ENCODE data around the gene MECP2. TPM values are rescaled to one million over a fixed set of nuclear protein-coding genes. Genes with fewer than 3 reads are reported as not detected.

MECP2 gene
- polyA plus RNA-seq, 2 of the 4 experiments (the other 2 are of a cell fraction) = 17.7 to 19.2 TPM

DNA sequence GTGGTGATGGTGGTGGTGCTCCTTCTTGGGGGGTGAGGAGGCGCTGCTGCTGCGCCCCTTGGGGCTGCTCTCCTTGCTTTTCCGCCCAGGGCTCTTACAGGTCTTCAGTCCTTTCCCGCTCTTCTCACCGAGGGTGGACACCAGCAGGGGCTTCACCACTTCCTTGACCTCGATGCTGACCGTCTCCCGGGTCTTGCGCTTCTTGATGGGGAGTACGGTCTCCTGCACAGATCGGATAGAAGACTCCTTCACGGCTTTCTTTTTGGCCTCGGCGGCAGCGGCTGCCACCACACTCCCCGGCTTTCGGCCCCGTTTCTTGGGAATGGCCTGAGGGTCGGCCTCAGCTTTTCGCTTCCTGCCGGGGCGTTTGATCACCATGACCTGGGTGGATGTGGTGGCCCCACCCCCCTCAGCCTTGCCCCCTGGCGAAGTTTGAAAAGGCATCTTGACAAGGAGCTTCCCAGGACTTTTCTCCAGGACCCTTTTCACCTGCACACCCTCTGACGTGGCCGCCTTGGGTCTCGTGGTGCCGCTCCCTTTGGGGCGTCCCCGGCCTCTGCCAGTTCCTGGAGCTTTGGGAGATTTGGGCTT lies 66.7 kb downstream of the MECP2 start:
- WGBS (ENCODE audit: missing lambda C conversion rate) = 89% methylated on average over 28 of the region's 29 CpGs
- ChIA-PET CTCF (interaction anchor here (0.9 to 2.0 kb wide), 5 partner anchors 10 to 109 kb away, joined by 3 to 7 read pairs (median 3); no protein-coding TSS in a partner anchor), POLR2A (no interaction called here)
- TF ChIP-seq CBX2 (IDR thresholded peaks at IDR 0.05; ENCODE audit: borderline replicate concordance, low read depth) = no peak
- TF ChIP-seq GATA3 (IDR thresholded peaks at IDR 0.05; ENCODE audit: borderline replicate concordance) = no peak
- no peak for TF ChIP-seq EP300 (IDR thresholded peaks at IDR 0.05)
- no peak for TF ChIP-seq FOSB (CRISPR knock-in tag; IDR thresholded peaks at IDR 0.05)
- TF ChIP-seq CEBPB (IDR thresholded peaks at IDR 0.05) = no peak
- TF ChIP-seq, protein P1, sequence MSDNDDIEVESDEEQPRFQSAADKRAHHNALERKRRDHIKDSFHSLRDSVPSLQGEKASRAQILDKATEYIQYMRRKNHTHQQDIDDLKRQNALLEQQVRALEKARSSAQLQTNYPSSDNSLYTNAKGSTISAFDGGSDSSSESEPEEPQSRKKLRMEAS (IDR thresholded peaks at IDR 0.05) = no peak
- TF ChIP-seq, protein P2, sequence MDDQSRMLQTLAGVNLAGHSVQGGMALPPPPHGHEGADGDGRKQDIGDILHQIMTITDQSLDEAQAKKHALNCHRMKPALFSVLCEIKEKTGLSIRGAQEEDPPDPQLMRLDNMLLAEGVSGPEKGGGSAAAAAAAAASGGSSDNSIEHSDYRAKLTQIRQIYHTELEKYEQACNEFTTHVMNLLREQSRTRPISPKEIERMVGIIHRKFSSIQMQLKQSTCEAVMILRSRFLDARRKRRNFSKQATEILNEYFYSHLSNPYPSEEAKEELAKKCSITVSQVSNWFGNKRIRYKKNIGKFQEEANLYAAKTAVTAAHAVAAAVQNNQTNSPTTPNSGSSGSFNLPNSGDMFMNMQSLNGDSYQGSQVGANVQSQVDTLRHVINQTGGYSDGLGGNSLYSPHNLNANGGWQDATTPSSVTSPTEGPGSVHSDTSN (IDR thresholded peaks at IDR 0.05) = no peak
- Histone ChIP-seq H3K27ac (no peak overlapping the region), H3K4me1 (no peaks in the 10 kb centered on the region), H3K4me3 (no peak overlapping the region), H3K9me3 (no peaks in the 10 kb centered on the region), H3K4me2 (no peak overlapping the region)
- DNase-seq (ENCODE audit: low read depth in 1 of 2, low spot score in 1 of 2) (no peak), ATAC-seq (no peak), FAIRE-seq (no peak)

DNA sequence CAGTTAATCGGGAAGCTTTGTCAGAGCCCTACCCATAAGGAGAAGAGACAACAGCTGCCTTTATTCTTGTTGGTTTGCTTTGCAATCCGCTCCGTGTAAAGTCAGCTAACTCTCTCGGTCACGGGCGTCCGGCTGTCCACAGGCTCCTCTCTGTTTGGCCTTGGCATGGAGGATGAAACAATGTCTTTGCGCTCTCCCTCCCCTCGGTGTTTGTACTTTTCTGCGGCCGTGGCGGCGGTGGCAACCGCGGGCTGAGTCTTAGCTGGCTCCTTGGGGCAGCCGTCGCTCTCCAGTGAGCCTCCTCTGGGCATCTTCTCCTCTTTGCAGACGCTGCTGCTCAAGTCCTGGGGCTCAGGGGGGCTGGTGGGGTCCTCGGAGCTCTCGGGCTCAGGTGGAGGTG lies 67.3 kb downstream of the MECP2 start:
- Histone ChIP-seq H3K4me3 (no peak overlapping the region), H3K27ac (no peak overlapping the region), H3K9me3 (no peaks in the 10 kb centered on the region), H3K4me1 (no peaks in the 10 kb centered on the region), H3K4me2 (no peak overlapping the region)
- 91% methylated on average over 14 of the region's 20 CpGs for WGBS (ENCODE audit: missing lambda C conversion rate)
- ATAC-seq (no peak), FAIRE-seq (no peak), DNase-seq (ENCODE audit: low read depth in 1 of 2, low spot score in 1 of 2) (no peak)
- ChIA-PET POLR2A (interaction anchor here (0.6 kb wide), 1 partner anchor 16 kb away, joined by 3 read pairs; no protein-coding TSS in a partner anchor), CTCF (interaction anchor here (0.9 to 2.0 kb wide), 5 partner anchors 10 to 109 kb away, joined by 3 to 12 read pairs (median 3); no protein-coding TSS in a partner anchor)
- no peak for TF ChIP-seq EHF (CRISPR knock-in tag; IDR thresholded peaks at IDR 0.05)
- no peak for TF ChIP-seq ZSCAN20 (CRISPR knock-in tag; IDR thresholded peaks at IDR 0.05)
- TF ChIP-seq POLR2AphosphoS2 (conservative IDR thresholded peaks at IDR 0.05; ENCODE audit: low read length) = no peak
- no peak for TF ChIP-seq CBX2 (IDR thresholded peaks at IDR 0.05; ENCODE audit: borderline replicate concordance, low read depth)

- FAIRE-seq (no peak), ATAC-seq (peak; percentile 48 to 61; a peak in 4 of 6 replicates), DNase-seq (ENCODE audit: low read depth in 1 of 2, low spot score in 1 of 2) (peak in 1 of 2 experiments; percentile 21)
- ChIA-PET POLR2A (no interaction called here), CTCF (interaction anchor here (1.1 to 2.0 kb wide), 5 partner anchors 9 to 20 kb away, joined by 3 to 12 read pairs (median 3); no protein-coding TSS in a partner anchor)
- no peak overlapping the region for H3K4me3 ChIP-seq
- H3K4me1 ChIP-seq = no peaks in the 10 kb centered on the region
- no peak overlapping the region for H3K27ac ChIP-seq
- TF ChIP-seq MYC (IDR thresholded peaks at IDR 0.05; ENCODE audit: borderline replicate concordance, low read length) = no peak
- TF ChIP-seq CTCF (IDR thresholded peaks at IDR 0.05) = no peak
- no peak for TF ChIP-seq RARB (CRISPR knock-in tag; IDR thresholded peaks at IDR 0.05)
- no peak for TF ChIP-seq BHLHE40 (IDR thresholded peaks at IDR 0.05; ENCODE audit: low read depth, low read length)
- no peak for TF ChIP-seq POLR2AphosphoS2 (conservative IDR thresholded peaks at IDR 0.05; ENCODE audit: low read length)
- TF ChIP-seq HEYL (CRISPR knock-in tag; IDR thresholded peaks at IDR 0.05) = no peak
- no peak for TF ChIP-seq FOXS1 (CRISPR knock-in tag; IDR thresholded peaks at IDR 0.05)
- TF ChIP-seq MAZ (IDR thresholded peaks at IDR 0.05; ENCODE audit: borderline replicate concordance, low read depth, low read length) = no peak
- TF ChIP-seq, protein P3, sequence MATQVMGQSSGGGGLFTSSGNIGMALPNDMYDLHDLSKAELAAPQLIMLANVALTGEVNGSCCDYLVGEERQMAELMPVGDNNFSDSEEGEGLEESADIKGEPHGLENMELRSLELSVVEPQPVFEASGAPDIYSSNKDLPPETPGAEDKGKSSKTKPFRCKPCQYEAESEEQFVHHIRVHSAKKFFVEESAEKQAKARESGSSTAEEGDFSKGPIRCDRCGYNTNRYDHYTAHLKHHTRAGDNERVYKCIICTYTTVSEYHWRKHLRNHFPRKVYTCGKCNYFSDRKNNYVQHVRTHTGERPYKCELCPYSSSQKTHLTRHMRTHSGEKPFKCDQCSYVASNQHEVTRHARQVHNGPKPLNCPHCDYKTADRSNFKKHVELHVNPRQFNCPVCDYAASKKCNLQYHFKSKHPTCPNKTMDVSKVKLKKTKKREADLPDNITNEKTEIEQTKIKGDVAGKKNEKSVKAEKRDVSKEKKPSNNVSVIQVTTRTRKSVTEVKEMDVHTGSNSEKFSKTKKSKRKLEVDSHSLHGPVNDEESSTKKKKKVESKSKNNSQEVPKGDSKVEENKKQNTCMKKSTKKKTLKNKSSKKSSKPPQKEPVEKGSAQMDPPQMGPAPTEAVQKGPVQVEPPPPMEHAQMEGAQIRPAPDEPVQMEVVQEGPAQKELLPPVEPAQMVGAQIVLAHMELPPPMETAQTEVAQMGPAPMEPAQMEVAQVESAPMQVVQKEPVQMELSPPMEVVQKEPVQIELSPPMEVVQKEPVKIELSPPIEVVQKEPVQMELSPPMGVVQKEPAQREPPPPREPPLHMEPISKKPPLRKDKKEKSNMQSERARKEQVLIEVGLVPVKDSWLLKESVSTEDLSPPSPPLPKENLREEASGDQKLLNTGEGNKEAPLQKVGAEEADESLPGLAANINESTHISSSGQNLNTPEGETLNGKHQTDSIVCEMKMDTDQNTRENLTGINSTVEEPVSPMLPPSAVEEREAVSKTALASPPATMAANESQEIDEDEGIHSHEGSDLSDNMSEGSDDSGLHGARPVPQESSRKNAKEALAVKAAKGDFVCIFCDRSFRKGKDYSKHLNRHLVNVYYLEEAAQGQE (IDR thresholded peaks at IDR 0.05) = no peak
- TF ChIP-seq BCL3 (IDR thresholded peaks at IDR 0.05) = no peak
- no peak for TF ChIP-seq TFCP2L1 (CRISPR knock-in tag; IDR thresholded peaks at IDR 0.05)
- TF ChIP-seq NFE2L2 (conservative IDR thresholded peaks at IDR 0.05; ENCODE audit: low read length) = no peak
- H3K4me2 ChIP-seq = no peak overlapping the region
- 97% methylated on average over 5 of the region's 8 CpGs for WGBS (ENCODE audit: missing lambda C conversion rate)
- no peaks in the 10 kb centered on the region for H3K9me3 ChIP-seq
These were observed 68.1 kb downstream of the MECP2 start for GRCh38 chrX:154029439-154029838.
